Neuronal stem cell (in vitro differentiated cells): Measurements from ENCODE around the gene CANT1.
A peak's percentile ranks its signal among the peaks of the same experiment; 100 is the strongest.

ENCODE experiments used
- DNase-seq: peaks from one replicate; pipeline ENCODE4 v3.0.0-alpha.2; 2013; ENCODE audit warnings: low spot score
- H2AFZ ChIP-seq: one replicate; pipeline ENCODE4 v1.6.1; 2013; ENCODE audit warnings: mild to moderate bottlenecking, low read length, inconsistent platforms
- H2AK5ac ChIP-seq: 2 replicates; pipeline ENCODE4 v1.6.1; 2013; ENCODE audit warnings: low read depth, mild to moderate bottlenecking, inconsistent platforms, low read length, moderate library complexity, mixed read lengths
- H2BK120ac ChIP-seq: 2 replicates; pipeline ENCODE4 v1.6.1; 2013; ENCODE audit warnings: low read depth, mild to moderate bottlenecking, inconsistent platforms, low read length, moderate library complexity, mixed read lengths
- H2BK12ac ChIP-seq: one replicate; pipeline ENCODE4 v1.6.1; 2013; ENCODE audit warnings: low read length, inconsistent platforms
- H2BK15ac ChIP-seq: 2 replicates; pipeline ENCODE4 v1.6.1; 2013; ENCODE audit warnings: mild to moderate bottlenecking, low read length, inconsistent platforms, mixed read lengths
- H2BK5ac ChIP-seq: one replicate; pipeline ENCODE4 v1.6.1; 2013; ENCODE audit warnings: inconsistent platforms, mild to moderate bottlenecking, low read length, moderate library complexity
- H3K14ac ChIP-seq: one replicate; pipeline ENCODE4 v1.6.1; 2013; ENCODE audit warnings: low read length, inconsistent platforms
- H3K18ac ChIP-seq: 2 replicates; pipeline ENCODE4 v1.6.1; 2013; ENCODE audit warnings: low read length, inconsistent platforms
- H3K23ac ChIP-seq: 2 replicates; pipeline ENCODE4 v1.6.1; 2013; ENCODE audit warnings: low read depth, mild to moderate bottlenecking, mixed read lengths, low read length, inconsistent platforms; ENCODE audit not compliant: poor library complexity
- H3K27ac ChIP-seq: replicated peaks from 3 replicates; pipeline ENCODE4 v1.5.1; 2013; ENCODE audit warnings: low read length, inconsistent platforms
- H3K27me3 ChIP-seq, 3 experiments: 2 replicates each; pipeline ENCODE4 v1.6.1; 2013; ENCODE audit warnings: low read length in 3 of 3, mild to moderate bottlenecking in 2 of 3, inconsistent platforms in 1 of 3, low read depth in 1 of 3, mixed read lengths in 1 of 3, moderate library complexity in 1 of 3; ENCODE audit not compliant: control insufficient read depth in 3 of 3, insufficient read depth in 3 of 3
- H3K36me3 ChIP-seq, 2 donors: replicated peaks in 1 of 2; 2 replicates each; pipeline ENCODE4 v1.6.1; 2013; ENCODE audit warnings: low read length in 2 of 2; ENCODE audit not compliant: control insufficient read depth in 2 of 2, insufficient read depth in 2 of 2
- H3K4ac ChIP-seq: 2 replicates; pipeline ENCODE4 v1.6.1; 2013; ENCODE audit warnings: inconsistent platforms, mild to moderate bottlenecking, low read length, moderate library complexity
- H3K4me1 ChIP-seq, 2 donors: 1 replicate in 1 of 2; 2 replicates in 1 of 2; pipeline ENCODE4 v1.6.1; 2013; ENCODE audit warnings: low read length in 2 of 2, low read depth in 1 of 2; ENCODE audit not compliant: control insufficient read depth in 2 of 2, insufficient read depth in 1 of 2
- H3K4me2 ChIP-seq: one replicate; pipeline ENCODE4 v1.6.1; 2013; ENCODE audit warnings: mild to moderate bottlenecking, low read length, inconsistent platforms; ENCODE audit not compliant: insufficient read depth, poor library complexity, severe bottlenecking
- H3K4me3 ChIP-seq, 2 donors: 2 replicates each; pipeline ENCODE4 v1.5.1; 2013; ENCODE audit warnings: low read length in 2 of 2, mild to moderate bottlenecking in 2 of 2, inconsistent platforms in 1 of 2, moderate library complexity in 1 of 2
- H3K79me1 ChIP-seq: one replicate; pipeline ENCODE4 v1.6.1; 2013; ENCODE audit warnings: low read depth, mild to moderate bottlenecking, inconsistent platforms, low read length, moderate library complexity
- H3K9ac ChIP-seq: one replicate; pipeline ENCODE4 v1.6.1; 2013; ENCODE audit warnings: mild to moderate bottlenecking, low read depth, low read length, inconsistent platforms; ENCODE audit not compliant: poor library complexity
- H3K9me3 ChIP-seq, 2 donors: replicated peaks in 1 of 2; 2 replicates each; pipeline versions ENCODE3 to v1.6.1; 2013; ENCODE audit warnings: low read length in 2 of 2, mild to moderate bottlenecking in 2 of 2, inconsistent platforms in 1 of 2, low read depth in 1 of 2, mixed read lengths in 1 of 2, moderate library complexity in 1 of 2; ENCODE audit not compliant: control insufficient read depth in 2 of 2, insufficient read depth in 1 of 2
- H4K8ac ChIP-seq: one replicate; pipeline ENCODE4 v1.6.1; 2013; ENCODE audit warnings: low read depth, mild to moderate bottlenecking, inconsistent platforms, low read length, moderate library complexity
- H4K91ac ChIP-seq: one replicate; pipeline ENCODE4 v1.6.1; 2013; ENCODE audit warnings: low read length, low read depth, mild to moderate bottlenecking, inconsistent platforms; ENCODE audit not compliant: poor library complexity
- WGBS, 2 donors: extraction: QIAGEN DNeasy Blood & Tissue Kit; methylation state at CpG; one replicate each; pipeline ENCODE4 v1.1.7; 2013; ENCODE audit warnings: missing lambda C conversion rate in 2 of 2, mixed read lengths in 1 of 2; ENCODE audit not compliant: insufficient read length in 2 of 2, insufficient replicate concordance in 1 of 2; ENCODE audit errors: extremely low coverage in 2 of 2; 5-methylcytosine and 5-hydroxymethylcytosine counted together

The CANT1 gene

DNA sequence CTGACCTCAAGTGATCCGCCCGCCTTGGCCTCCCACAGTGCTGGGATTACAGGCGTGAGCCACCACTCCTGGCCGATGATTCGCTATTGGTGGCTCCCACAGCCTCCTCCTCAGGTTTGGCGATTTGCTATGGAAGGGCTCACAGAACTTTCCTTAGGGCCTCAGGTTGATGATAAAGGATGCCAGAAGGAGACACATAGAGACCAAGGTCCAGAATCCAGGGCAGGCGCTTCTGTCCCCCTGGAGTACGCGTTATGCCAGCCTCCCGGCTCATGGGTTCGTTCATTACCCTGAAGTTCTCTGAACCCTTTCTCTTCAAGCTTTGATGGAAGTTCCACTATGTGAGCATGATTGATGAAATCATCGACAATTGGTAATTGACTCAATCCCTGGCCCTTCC lies 49.8 kb downstream of the CANT1 start:
- no peaks in the 10 kb centered on the region for H3K79me1 ChIP-seq
- H3K9ac ChIP-seq: no peak overlapping the region
- no peak overlapping the region for H3K27ac ChIP-seq
- H4K8ac ChIP-seq: no peak overlapping the region
- no peak overlapping the region for H3K4me3 ChIP-seq
- no peak overlapping the region for H3K14ac ChIP-seq
- H3K4ac ChIP-seq: no peak overlapping the region
- H3K4me2 ChIP-seq: no peak overlapping the region
- peaks cover 0 to 2% of the 10 kb centered on the region in 2 donors for H3K9me3 ChIP-seq
- H3K36me3 ChIP-seq: no peaks in the 10 kb centered on the region
- no peak for DNase-seq
- H2BK15ac ChIP-seq: no peak overlapping the region
- no CpG with 5 or more reads among the region's 12 CpGs for WGBS, 2 donors
- no peak overlapping the region for H2BK12ac ChIP-seq
- no peak overlapping the region for H4K91ac ChIP-seq
- no peak overlapping the region for H2BK5ac ChIP-seq
- no peak overlapping the region for H2AK5ac ChIP-seq
- no peak overlapping the region for H3K23ac ChIP-seq
- H2AFZ ChIP-seq: no peak overlapping the region
- no peaks in the 10 kb centered on the region for H3K27me3 ChIP-seq
- H3K4me1 ChIP-seq: peaks cover 2 to 10% of the 10 kb centered on the region in 2 donors
- no peak overlapping the region for H3K18ac ChIP-seq
- no peak overlapping the region for H2BK120ac ChIP-seq

DNA sequence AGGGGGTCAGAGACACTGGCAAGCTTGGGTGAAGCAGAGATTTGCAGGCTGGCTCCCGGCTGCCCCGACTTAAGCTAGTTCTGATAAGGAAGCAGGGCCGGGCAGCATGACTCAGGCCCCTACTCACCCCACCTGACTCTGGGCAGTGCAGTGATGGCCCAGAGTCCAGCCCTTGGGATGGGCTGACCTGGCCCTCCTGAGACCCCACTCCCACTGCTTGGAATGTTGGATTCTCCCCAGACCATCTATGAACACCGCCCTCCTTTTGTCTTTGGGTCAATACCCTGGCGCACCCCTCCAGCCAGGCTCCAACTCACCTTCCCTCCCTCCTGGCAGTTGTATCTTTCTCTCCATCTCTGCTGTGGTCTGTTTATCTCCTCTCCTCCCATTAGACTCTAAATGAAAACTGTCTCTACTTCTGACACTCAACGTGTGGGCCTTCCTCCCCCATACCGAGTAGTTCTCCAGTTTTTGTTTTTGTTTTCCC lies 50.9 kb downstream of the CANT1 start:
- Histone ChIP-seq H3K79me1 (no peaks in the 10 kb centered on the region), H3K4me3 (no peak overlapping the region), H2BK12ac (no peak overlapping the region), H3K36me3 (no peaks in the 10 kb centered on the region), H2BK120ac (no peak overlapping the region), H3K27me3 (no peaks in the 10 kb centered on the region), H3K18ac (no peak overlapping the region), H3K4ac (no peak overlapping the region), H2AFZ (no peak overlapping the region), H3K9ac (no peak overlapping the region), H3K14ac (no peak overlapping the region), H3K9me3 (peaks cover 0 to 3% of the 10 kb centered on the region in 2 donors), H4K91ac (no peak overlapping the region), H2BK5ac (no peak overlapping the region), H3K23ac (no peak overlapping the region), H3K4me1 (peaks cover 8 to 18% of the 10 kb centered on the region in 2 donors), H2BK15ac (no peak overlapping the region), H2AK5ac (no peak overlapping the region), H4K8ac (no peak overlapping the region), H3K27ac (no peak overlapping the region), H3K4me2 (no peak overlapping the region)
- no CpG with 5 or more reads among the region's 7 CpGs for WGBS, 2 donors
- no peak for DNase-seq

DNA sequence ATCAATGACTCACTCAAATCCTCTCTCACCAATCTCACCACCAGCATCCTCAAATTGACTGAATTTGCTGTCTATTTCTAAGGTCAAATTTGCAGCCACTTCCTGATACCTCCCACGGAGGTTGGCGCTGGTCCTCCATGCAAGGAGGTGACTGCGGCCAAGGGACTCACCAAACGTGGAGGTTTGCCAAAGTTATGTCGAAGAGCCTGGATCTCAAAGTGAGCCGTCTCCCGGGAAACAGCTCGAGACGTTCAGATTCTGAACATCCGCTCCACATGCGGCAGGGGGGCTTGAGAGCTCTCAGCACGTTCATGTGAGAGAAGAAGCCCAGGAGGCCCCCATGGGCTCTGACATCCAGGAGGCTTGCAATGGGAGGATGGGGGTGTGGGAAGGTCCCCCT lies 52.4 kb downstream of the CANT1 start:
- Histone ChIP-seq H3K18ac (no peak overlapping the region), H3K4me1 (peaks cover 9 to 30% of the 10 kb centered on the region in 2 donors), H4K91ac (no peak overlapping the region), H3K36me3 (no peaks in the 10 kb centered on the region), H2AK5ac (no peak overlapping the region), H3K9ac (no peak overlapping the region), H3K14ac (peak overlapping the region; percentile 21), H3K4me2 (peak overlapping the region; percentile 11), H2BK12ac (no peak overlapping the region), H2BK15ac (no peak overlapping the region), H2BK5ac (peak overlapping the region; percentile 39), H3K27ac (no peak overlapping the region), H2AFZ (no peak overlapping the region), H3K4ac (no peak overlapping the region), H3K23ac (no peak overlapping the region), H3K27me3 (no peaks in the 10 kb centered on the region), H3K9me3 (peaks cover 0 to 3% of the 10 kb centered on the region in 2 donors), H3K79me1 (no peaks in the 10 kb centered on the region), H4K8ac (no peak overlapping the region), H2BK120ac (no peak overlapping the region), H3K4me3 (no peak overlapping the region)
- WGBS, 2 donors: no CpG with 5 or more reads among the region's 12 CpGs
- DNase-seq: no peak

DNA sequence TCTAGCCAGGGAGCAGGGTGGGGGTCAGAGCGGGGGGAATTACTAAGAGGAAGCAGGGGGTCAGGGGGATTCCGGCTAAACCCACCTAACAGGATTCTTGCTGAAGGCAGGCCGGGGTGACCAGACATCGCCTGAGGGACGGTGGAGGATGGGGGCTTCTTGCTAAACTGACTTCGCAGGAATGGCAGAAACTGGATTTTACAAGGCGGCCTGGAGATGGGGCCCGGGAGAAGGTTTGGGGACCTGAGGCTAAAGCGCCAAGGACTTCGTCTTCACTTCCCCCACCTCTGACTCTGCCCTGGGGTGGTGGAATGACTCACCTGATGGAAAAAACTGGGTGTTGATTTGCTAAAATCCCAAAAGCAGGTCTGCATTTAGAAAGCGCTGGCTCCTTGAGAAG lies 53.3 kb downstream of the CANT1 start:
- Histone ChIP-seq H3K36me3 (no peaks in the 10 kb centered on the region), H3K18ac (no peak overlapping the region), H3K79me1 (no peaks in the 10 kb centered on the region), H3K9me3 (peaks cover 0 to 3% of the 10 kb centered on the region in 2 donors), H3K27me3 (no peaks in the 10 kb centered on the region), H4K91ac (no peak overlapping the region), H3K4me1 (peaks cover 9 to 36% of the 10 kb centered on the region in 2 donors), H2BK15ac (no peak overlapping the region), H3K4ac (no peak overlapping the region), H3K4me2 (no peak overlapping the region), H3K27ac (no peak overlapping the region), H2BK12ac (no peak overlapping the region), H3K9ac (no peak overlapping the region), H3K14ac (no peak overlapping the region), H2BK5ac (no peak overlapping the region), H2AFZ (no peak overlapping the region), H2BK120ac (no peak overlapping the region), H3K23ac (no peak overlapping the region), H2AK5ac (peak overlapping the region; percentile 20), H4K8ac (no peak overlapping the region), H3K4me3 (no peak overlapping the region)
- DNase-seq: no peak
- no CpG with 5 or more reads among the region's 11 CpGs for WGBS, 2 donors
